ENCODE measurements around the gene ARHGAP15.

Gene ARHGAP15

DNA sequence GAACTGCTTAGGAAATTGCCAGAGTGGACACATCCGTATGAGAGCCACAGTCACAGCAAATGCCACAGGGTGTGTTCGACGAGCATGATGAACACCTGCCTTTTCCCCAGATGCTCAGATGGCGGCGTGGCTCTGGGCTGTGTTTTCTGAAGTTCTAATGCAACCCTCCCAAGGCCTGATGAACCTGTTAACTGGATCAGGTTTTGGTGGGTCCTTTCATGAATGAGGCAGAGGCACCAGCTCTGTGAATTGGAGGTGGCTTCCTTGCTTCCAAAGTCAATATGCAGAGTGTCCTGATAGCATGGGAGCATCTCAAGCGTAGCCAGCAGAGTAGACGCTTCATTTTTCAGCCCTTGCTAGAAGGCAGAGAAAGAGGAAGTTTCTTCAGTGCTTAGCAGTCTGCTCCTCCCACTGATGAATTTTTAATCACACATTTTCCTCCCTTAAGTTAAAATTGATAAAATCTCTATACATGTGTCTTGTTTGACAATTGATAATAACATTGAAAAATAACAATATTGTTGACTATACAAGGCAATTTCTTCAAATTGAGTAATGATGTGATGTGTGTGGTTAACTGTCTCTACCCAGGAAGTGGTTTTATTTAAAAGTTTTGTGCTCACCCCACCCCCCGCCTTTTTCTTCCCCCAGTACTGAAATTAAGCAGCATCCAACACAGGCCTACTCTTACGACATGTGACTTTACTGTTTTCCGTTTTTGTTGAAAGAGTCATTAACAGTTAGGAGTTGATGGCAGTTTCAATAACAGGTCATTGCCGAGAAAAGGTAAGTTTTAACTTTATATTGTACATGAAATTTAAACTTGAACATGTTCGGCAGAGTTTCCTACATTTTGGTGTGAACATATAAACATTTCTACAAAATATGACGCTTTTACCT, at the start of gene ARHGAP15:
Gene ARHGAP15 (plus strand): TSS at position 739 of the 900 bp plus-strand sequence.
- H3K4me3 ChIP-seq (ENCODE audit: low read depth, low read length): peak within 1 kb of the TSS; percentile 48
- TF ChIP-seq, protein P1, sequence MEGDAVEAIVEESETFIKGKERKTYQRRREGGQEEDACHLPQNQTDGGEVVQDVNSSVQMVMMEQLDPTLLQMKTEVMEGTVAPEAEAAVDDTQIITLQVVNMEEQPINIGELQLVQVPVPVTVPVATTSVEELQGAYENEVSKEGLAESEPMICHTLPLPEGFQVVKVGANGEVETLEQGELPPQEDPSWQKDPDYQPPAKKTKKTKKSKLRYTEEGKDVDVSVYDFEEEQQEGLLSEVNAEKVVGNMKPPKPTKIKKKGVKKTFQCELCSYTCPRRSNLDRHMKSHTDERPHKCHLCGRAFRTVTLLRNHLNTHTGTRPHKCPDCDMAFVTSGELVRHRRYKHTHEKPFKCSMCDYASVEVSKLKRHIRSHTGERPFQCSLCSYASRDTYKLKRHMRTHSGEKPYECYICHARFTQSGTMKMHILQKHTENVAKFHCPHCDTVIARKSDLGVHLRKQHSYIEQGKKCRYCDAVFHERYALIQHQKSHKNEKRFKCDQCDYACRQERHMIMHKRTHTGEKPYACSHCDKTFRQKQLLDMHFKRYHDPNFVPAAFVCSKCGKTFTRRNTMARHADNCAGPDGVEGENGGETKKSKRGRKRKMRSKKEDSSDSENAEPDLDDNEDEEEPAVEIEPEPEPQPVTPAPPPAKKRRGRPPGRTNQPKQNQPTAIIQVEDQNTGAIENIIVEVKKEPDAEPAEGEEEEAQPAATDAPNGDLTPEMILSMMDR (IDR thresholded peaks at IDR 0.05; ENCODE audit: borderline replicate concordance, insufficient read depth, low read depth, low read length): 0 out of 2 replicates have a peak, but pooled peaks have one; percentile 18

DNA sequence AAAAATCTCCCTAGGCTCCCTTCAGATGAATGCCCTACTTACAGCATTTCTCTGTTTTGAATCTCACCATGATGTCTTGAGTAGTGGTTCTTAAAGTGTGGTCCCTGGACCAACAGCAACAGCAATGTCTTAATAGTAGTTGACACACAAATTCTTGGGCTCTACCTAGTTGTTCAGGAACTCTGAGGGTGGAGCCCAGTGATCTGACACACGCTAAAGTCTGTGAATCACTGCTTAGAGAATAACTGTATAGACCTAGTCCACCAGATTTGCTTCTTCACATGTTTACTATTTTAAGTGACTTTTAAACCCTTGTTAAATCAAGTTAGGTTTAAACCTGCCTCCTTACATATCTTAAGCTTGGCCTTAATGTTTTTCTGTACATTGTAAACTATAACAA, 47.6 kb upstream of the ARHGAP15 start:
- TF ChIP-seq, protein P1 (IDR thresholded peaks at IDR 0.05; ENCODE audit: borderline replicate concordance, insufficient read depth, low read depth, low read length): no peak
- no peak overlapping the region for H3K4me3 ChIP-seq (ENCODE audit: low read depth, low read length)

DNA sequence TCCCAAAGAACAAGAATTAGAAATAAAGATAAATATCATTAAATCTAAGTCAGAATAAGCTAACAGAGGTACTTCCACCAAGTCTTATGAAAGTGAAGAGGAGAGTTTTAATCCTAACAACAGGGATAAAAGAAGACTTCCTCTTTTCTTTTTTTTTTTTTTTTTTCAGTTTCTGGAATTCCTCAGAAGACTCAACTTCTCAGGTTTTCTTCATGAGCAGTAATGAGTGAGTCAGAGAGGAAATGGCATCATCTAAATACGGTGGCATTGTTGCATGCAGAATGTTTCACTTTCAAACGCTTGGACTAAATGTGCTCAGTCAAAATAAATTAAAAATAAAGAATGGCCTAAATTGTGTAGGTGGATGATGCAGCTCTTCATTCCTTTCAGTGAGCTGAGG, 45.6 kb upstream of the ARHGAP15 start:
- no peak overlapping the region for H3K4me3 ChIP-seq (ENCODE audit: low read depth, low read length)
- TF ChIP-seq, protein P1 (IDR thresholded peaks at IDR 0.05; ENCODE audit: borderline replicate concordance, insufficient read depth, low read depth, low read length): no peak

DNA sequence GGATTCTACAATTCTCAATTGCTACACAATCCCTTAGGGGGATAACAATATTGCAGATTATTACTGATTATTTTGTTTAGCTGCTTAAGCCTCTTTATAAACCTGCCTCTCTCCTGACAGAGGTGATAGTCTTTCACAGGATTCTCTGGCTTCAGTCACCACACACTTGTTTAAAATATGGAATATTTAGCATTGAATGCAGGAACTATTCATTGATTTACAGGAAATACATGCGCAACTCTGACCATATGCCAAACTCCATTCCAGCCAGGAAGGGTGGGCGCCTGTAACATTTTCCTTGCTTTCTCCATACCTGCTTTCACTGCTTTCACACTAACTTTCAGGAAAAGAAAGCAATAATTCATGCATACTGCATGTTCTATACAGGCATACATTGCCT, 44.8 kb upstream of the ARHGAP15 start:
- no peak overlapping the region for H3K4me3 ChIP-seq (ENCODE audit: low read depth, low read length)
- TF ChIP-seq, protein P1 (IDR thresholded peaks at IDR 0.05; ENCODE audit: borderline replicate concordance, insufficient read depth, low read depth, low read length): no peak

DNA sequence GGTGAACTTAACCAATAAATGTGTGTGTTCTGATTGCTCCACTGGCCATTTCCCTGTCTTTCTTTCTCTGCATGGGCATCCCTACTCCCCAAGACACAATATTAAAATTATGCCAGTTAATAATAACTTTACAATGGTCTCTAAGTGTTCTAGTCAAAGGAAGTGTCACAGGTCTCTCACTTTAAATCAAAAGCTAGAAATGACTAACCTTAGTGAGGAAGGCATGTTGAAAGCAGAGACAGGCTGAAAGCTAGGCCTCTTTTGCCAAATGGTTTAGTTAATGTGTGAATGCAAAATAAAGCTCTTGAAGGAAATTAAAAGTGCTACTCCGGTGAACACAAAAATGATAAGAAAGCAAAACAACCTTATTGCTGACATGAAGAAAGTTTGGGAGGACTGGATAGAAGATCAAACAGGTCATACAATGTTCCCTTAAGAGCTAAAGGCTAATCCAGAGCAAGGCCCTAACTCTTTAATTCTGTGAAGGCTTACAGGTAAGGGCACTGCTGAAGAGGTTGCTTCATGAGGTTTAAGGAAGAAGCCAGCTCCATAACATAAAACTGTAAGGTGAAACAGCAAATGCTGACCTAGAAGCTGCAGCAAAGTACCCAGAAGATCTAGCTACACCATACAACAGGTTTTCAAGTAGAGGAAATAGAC, 44.0 kb upstream of the ARHGAP15 start:
- TF ChIP-seq, protein P1 (IDR thresholded peaks at IDR 0.05; ENCODE audit: borderline replicate concordance, insufficient read depth, low read depth, low read length): no peak
- H3K4me3 ChIP-seq (ENCODE audit: low read depth, low read length): no peak overlapping the region

DNA sequence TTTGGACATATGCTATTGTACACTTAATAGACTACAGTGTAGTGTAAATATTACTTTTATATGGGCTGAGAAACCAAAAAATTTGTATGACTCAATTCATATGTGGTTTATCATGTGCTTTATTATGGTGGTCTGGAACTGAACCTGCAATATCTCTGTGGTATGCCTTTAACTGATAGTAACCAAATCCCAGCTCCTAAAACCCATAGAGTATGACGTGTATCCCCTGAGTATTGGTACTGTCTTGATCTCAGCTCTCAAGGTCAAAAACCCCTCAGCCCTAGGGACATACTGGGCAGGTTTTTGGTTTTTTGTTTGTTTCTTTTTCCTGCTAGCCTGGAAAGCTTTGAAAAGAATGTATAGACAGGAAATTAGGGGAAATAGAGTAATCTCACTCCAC, 42.2 kb upstream of the ARHGAP15 start:
- H3K4me3 ChIP-seq (ENCODE audit: low read depth, low read length): no peak overlapping the region
- TF ChIP-seq, protein P1 (IDR thresholded peaks at IDR 0.05; ENCODE audit: borderline replicate concordance, insufficient read depth, low read depth, low read length): no peak

All from GM12875 (cell line).